ENCODE results near the gene USP7. TPM values are rescaled to one million over a fixed set of nuclear protein-coding genes. Genes with fewer than 3 reads are reported as not detected.
"Not testable (repeated sequence)": the region's sequence is repeated elsewhere in the genome, so short reads cannot be mapped to it uniquely, and the experiment has no call there.

USP7 gene
- total RNA-seq, 1 experiment from 2014 or later: 228 TPM

DNA sequence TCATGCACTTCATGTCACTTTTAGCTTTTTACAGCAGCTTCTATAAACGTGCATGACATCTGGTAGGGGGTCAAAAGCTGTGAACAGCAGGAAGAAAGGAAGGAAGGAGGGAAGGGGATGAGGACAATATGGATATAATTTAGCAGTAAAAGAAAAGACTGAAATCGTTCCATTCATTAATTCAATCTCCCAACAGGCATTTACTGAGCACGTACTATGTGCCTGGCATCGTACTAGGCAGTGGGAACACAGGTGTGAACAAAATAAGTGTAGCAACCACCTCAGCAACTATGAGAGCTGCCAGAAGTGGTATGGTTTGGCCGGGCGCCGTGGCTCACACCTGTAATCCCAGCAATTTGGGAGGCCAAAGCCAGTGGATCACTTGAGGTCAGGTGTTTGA lies 19.1 kb upstream of the USP7 start:
- TF ChIP-seq, protein P1, sequence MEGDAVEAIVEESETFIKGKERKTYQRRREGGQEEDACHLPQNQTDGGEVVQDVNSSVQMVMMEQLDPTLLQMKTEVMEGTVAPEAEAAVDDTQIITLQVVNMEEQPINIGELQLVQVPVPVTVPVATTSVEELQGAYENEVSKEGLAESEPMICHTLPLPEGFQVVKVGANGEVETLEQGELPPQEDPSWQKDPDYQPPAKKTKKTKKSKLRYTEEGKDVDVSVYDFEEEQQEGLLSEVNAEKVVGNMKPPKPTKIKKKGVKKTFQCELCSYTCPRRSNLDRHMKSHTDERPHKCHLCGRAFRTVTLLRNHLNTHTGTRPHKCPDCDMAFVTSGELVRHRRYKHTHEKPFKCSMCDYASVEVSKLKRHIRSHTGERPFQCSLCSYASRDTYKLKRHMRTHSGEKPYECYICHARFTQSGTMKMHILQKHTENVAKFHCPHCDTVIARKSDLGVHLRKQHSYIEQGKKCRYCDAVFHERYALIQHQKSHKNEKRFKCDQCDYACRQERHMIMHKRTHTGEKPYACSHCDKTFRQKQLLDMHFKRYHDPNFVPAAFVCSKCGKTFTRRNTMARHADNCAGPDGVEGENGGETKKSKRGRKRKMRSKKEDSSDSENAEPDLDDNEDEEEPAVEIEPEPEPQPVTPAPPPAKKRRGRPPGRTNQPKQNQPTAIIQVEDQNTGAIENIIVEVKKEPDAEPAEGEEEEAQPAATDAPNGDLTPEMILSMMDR (conservative IDR thresholded peaks at IDR 0.05; ENCODE audit: low read depth, low read length): no peak
- no peak for TF ChIP-seq EZH2 (IDR thresholded peaks at IDR 0.05; ENCODE audit: borderline replicate concordance, low read depth, low read length, poor library complexity, severe bottlenecking)
- intact Hi-C loops (cut with micrococcal nuclease; ENCODE audit: unreplicated experiment): no loop called here
- H3K4me3 ChIP-seq (ENCODE audit: low read depth, low read length, poor library complexity, severe bottlenecking): no peak overlapping the region
- no peaks in the 10 kb centered on the region for H3K4me1 ChIP-seq (ENCODE audit: insufficient read depth, low read length, poor library complexity, severe bottlenecking)
- CTCF ChIA-PET: no interaction called here
- no TSS peak for BruUV-seq (replicated peaks)
- POLR2A ChIA-PET (ENCODE audit: low non-redundant PET): no interaction called here
- no peaks in the 10 kb centered on the region for H3K36me3 ChIP-seq (ENCODE audit: insufficient read depth, low read length, poor library complexity, severe bottlenecking)
- no peaks in the 10 kb centered on the region for H3K9me3 ChIP-seq (ENCODE audit: low read depth, low read length, poor library complexity, severe bottlenecking)
- H3K27ac ChIP-seq (ENCODE audit: low read depth, low read length, poor library complexity, severe bottlenecking): no peak overlapping the region
- no peak for DNase-seq (ENCODE audit: low spot score)
- no peaks in the 10 kb centered on the region for H3K27me3 ChIP-seq (replicated peaks; ENCODE audit: insufficient read depth, low read depth, low read length, poor library complexity)

DNA sequence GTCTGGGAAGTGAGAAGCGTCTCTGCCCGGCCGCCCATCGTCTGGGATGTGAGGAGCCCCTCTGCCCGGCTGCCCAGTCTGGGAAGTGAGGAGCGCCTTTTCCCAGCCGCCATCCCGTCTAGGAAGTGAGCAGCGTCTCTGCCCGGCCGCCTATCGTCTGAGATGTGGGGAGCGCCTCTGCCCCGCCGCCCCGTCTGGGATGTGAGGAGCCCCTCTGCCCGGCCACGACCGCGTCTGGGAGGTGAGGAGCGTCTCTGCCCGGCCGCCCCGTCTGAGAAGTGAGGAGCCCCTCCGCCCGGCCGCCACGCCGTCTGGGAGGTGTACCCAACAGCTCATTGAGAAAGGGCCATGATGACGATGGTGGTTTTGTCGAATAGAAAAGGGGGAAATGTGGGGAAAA lies 18.2 kb upstream of the USP7 start:
- BruUV-seq (replicated peaks); intact Hi-C loops (cut with micrococcal nuclease; ENCODE audit: unreplicated experiment); H3K9me3 ChIP-seq (ENCODE audit: low read depth, low read length, poor library complexity, severe bottlenecking); H3K4me3 ChIP-seq (ENCODE audit: low read depth, low read length, poor library complexity, severe bottlenecking); H3K27ac ChIP-seq (ENCODE audit: low read depth, low read length, poor library complexity, severe bottlenecking); H3K27me3 ChIP-seq (replicated peaks; ENCODE audit: insufficient read depth, low read depth, low read length, poor library complexity); H3K36me3 ChIP-seq (ENCODE audit: insufficient read depth, low read length, poor library complexity, severe bottlenecking); H3K4me1 ChIP-seq (ENCODE audit: insufficient read depth, low read length, poor library complexity, severe bottlenecking); DNase-seq (ENCODE audit: low spot score); CTCF ChIA-PET: not testable (repeated sequence)
- POLR2A ChIA-PET (ENCODE audit: low non-redundant PET): interaction anchor here (0.6 kb wide), 1 partner anchor 109 kb away, joined by 8 read pairs; the partner anchor contains the start of gene HAPSTR1

DNA sequence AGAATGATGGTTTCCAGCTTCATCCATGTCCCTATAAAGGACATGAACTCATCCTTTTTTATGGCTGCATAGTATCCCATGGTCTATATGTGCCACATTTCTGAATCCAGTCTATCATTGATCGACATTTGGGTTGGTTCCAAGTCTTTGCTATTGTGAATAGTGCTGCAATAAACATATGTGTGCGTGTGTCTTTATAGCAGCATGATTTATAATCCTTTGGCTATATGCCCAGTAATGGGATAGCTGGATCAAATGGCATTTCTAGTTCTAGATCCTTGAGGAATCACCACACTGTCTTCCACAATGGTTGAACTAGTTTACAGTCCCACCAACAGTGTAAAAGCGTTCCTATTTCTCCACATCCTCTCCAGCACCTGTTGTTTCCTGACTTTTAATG lies 12.5 kb upstream of the USP7 start:
- CTCF ChIA-PET; intact Hi-C loops (cut with micrococcal nuclease; ENCODE audit: unreplicated experiment); H3K27me3 ChIP-seq (replicated peaks; ENCODE audit: insufficient read depth, low read depth, low read length, poor library complexity); H3K4me3 ChIP-seq (ENCODE audit: low read depth, low read length, poor library complexity, severe bottlenecking); H3K36me3 ChIP-seq (ENCODE audit: insufficient read depth, low read length, poor library complexity, severe bottlenecking); BruUV-seq (replicated peaks); H3K27ac ChIP-seq (ENCODE audit: low read depth, low read length, poor library complexity, severe bottlenecking); H3K9me3 ChIP-seq (ENCODE audit: low read depth, low read length, poor library complexity, severe bottlenecking); H3K4me1 ChIP-seq (ENCODE audit: insufficient read depth, low read length, poor library complexity, severe bottlenecking); DNase-seq (ENCODE audit: low spot score); POLR2A ChIA-PET (ENCODE audit: low non-redundant PET): not testable (repeated sequence)

DNA sequence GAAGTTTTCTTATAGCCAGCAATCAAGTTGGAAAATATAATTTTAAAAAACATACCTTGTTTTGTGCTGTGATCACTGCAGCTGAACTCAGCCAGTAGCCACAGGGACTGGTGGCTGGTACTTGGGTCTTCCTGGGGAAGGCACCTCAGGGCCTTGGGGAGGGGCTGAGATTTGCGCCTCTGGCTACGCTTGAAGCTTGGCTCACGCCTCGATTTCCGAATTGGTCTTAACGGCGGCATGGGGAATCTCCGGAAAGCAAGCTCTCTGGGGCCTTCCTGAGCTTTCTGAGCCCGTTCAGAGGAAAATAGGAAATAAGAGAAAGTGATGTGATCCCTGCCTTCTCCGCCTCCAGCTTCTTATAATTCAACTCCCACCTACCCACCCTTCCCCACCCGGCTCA lies 11.3 kb upstream of the USP7 start:
- POLR2A ChIA-PET (ENCODE audit: low non-redundant PET): interaction anchor here (0.7 kb wide), 1 partner anchor 74 kb away, joined by 3 read pairs; no protein-coding TSS in a partner anchor
- no TSS peak for BruUV-seq (replicated peaks)

More for the DNA sequence above, 11.3 kb upstream of the USP7 start:
- TF ChIP-seq, protein P1 (conservative IDR thresholded peaks at IDR 0.05; ENCODE audit: low read depth, low read length): no peak
- TF ChIP-seq EZH2 (IDR thresholded peaks at IDR 0.05; ENCODE audit: borderline replicate concordance, low read depth, low read length, poor library complexity, severe bottlenecking): no peak
- Histone ChIP-seq H3K27ac (ENCODE audit: low read depth, low read length, poor library complexity, severe bottlenecking) (no peak overlapping the region), H3K27me3 (replicated peaks; ENCODE audit: insufficient read depth, low read depth, low read length, poor library complexity) (no peaks in the 10 kb centered on the region), H3K36me3 (ENCODE audit: insufficient read depth, low read length, poor library complexity, severe bottlenecking) (no peaks in the 10 kb centered on the region), H3K4me3 (ENCODE audit: low read depth, low read length, poor library complexity, severe bottlenecking) (no peak overlapping the region), H3K9me3 (ENCODE audit: low read depth, low read length, poor library complexity, severe bottlenecking) (no peaks in the 10 kb centered on the region), H3K4me1 (ENCODE audit: insufficient read depth, low read length, poor library complexity, severe bottlenecking) (no peaks in the 10 kb centered on the region)
- DNase-seq (ENCODE audit: low spot score): no peak
- intact Hi-C loops (cut with micrococcal nuclease; ENCODE audit: unreplicated experiment): no loop called here
- CTCF ChIA-PET: no interaction called here
